HK-2 (cell line): ENCODE data around the gene RAB5A.
"Not testable (repeated sequence)": the region's sequence is repeated elsewhere in the genome, so short reads cannot be mapped to it uniquely, and the experiment has no call there.

Experiments
- DNase-seq: peaks from one replicate; pipeline ENCODE4 v3.0.0-alpha.2; 2018; ENCODE audit not compliant: unreplicated experiment

Gene RAB5A

DNA sequence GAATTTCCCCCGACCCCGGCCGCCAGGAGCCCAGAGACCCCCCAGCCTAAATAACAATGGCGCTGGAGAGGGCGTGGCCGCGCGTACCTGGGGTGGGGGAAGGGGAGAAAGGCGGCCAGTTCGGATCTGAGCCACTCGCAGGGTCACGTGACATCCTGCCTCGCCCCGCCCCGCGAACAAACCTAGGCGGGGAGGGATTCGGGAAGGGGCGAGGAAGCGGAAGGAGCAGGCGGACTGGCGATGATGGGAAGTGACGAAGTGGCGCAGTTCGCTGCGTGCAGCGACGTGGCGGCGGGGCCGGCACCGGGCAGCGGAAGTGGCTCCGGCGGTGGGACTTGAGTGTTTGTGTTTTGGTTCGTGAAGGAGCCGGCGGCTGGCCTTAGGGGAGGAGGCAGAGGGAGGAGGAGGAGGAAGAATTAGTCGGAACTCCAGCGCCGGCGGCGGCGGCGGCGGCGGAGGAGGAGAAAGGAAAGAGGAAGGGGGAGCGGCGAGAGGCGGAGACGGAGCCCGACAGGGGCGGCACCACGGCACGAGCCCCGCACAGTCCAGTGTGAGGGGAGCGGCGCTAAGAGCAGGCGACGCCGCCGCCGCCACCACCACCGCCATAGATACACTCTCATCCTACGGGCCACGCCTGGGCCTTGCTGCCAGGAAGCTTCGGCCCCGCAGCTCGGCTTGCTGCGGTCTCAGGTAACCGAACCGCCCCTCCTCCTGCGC, at the start of gene RAB5A:
RAB5A (plus strand) TSS at position 266 of the 717 bp plus-strand sequence. CDS start 3,802 bp downstream, outside the sequence.
- DNase-seq, result peak; percentile 93

- DNase-seq, result no peak
Observed at GRCh38 chr3:19898721-19899120, 48.2 kb upstream of the RAB5A start.

- no peak for DNase-seq
Observed at GRCh38 chr3:19899264-19899663, 47.6 kb upstream of the RAB5A start.

- DNase-seq, result not testable (repeated sequence)
Observed at GRCh38 chr3:19899833-19900232, 47.1 kb upstream of the RAB5A start.

DNA sequence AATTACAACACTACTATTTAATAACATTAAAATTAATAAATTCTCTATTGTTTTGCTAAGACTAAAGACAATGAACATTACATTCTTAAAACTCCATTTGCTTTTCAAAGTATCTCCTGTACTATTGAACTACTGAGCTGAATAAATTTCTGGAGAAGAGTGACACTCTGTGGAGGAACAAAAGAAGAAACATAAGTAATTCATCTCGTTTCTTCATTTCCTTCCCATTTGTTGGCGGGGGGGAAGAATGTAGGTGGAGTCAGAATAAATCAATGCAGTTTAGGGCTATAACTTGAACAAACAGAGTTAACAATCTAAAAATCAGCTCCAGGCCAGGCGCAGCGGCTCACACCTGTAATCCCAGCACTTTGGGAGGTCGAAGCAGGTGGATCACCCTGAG, 45.6 kb upstream of the RAB5A start:
- no peak for DNase-seq

DNA sequence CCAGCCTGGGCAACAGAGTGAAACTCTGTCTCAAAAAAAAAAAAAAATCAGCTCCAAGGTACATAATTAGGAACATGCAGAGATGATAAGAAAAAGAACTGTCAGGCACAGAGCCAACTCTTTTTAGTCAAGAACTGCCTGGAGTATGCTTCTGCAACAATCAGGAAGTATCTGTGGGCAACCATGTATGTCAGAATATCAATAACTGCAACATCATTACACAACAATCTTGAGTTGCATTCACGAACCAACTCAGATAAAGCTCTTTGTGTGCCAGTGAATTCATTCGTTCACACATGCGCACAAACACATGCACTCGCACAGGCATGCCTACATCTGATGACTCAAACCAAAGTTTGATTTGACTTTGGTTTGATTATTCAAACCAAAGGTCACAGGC, 45.0 kb upstream of the RAB5A start:
- no peak for DNase-seq

DNA sequence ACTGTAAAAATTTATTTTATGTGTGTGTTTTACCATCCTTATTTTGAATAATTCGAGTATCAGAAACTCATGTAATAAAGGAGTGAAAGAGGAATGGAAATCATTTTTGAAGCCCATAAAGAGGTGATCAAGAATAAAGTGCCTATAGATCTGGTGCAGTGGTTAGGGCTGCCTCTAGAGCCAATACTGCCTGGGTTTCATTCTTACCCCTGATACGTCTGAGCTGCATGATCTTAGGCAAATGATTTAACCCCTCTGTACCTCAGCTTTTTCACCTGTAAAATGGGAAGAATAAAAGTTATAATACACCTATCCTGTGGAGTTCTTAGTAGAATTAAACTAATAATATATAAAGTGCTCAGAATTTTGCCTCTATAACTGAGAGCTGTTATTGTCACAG, 43.2 kb upstream of the RAB5A start:
- no peak for DNase-seq

DNA sequence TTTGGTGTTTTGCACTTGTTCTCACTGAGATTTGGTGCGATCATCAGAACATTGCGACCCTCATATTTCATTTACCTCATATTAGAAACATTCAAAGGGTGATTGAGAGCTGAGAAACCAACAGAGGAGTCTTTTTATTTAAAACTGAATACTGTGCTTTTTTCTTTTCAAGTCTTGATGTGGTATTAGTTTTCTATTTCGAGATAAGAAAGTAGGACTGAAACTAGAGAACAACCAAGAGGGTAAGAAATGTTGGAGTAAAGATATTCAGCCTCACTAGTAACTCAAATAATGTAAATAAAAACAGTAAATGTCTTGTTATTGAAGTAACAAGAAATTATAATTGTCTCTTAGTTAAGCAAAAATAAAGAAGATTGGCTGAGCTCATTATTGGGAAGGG, 39.4 kb upstream of the RAB5A start:
- DNase-seq, result no peak

- no peak for DNase-seq
Observed at GRCh38 chr3:19911452-19911851, 35.4 kb upstream of the RAB5A start.

DNA sequence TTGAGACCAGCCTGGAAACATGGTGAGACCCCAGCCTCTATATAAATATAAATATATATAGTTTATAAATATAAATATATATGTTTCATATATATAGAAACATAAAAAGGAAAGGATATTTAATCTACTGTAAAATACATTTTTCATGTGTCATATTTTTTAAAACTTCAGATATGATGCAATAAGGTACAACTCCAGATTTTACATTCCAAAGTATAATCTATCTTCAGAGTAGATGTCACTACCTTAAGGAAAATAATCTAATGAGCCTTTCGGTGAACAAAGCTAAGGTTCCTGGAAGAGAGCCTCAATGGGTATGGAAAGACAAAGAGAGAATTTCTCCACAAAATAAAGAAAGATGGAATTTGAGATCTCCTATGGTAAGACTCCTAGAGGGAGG, 29.7 kb upstream of the RAB5A start:
- no peak for DNase-seq

DNA sequence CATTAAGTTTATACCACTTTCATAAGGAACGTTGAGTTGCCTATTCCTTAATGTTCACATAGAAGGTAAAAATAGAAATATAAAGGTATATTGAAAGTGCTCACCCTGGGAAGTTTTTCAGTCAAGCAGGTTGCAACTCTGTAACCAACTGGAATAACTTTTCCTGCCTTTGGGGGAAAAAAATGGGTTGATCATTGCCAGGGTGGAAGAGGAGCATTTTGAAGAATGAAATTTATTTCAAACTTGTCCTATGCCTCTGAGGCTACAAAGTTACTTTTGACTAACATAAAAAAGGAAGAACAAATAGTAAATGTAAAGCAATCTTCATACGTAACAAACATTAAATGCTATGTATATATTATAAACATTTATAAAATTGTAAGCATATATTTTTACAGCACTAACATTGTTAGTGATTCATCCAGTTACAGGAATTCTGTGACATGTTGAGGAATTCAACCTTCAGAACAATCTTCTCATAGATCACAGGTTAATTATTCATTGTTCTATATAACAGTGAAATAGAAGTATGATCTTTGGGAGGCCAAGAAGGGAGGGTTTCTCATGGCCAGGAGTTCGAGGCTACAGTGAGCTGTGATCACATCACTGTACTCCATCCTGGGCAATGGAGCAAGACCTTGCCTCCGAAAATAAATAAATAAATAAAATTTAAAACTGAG, 26.4 kb upstream of the RAB5A start:
- DNase-seq, result peak; percentile 19

DNA sequence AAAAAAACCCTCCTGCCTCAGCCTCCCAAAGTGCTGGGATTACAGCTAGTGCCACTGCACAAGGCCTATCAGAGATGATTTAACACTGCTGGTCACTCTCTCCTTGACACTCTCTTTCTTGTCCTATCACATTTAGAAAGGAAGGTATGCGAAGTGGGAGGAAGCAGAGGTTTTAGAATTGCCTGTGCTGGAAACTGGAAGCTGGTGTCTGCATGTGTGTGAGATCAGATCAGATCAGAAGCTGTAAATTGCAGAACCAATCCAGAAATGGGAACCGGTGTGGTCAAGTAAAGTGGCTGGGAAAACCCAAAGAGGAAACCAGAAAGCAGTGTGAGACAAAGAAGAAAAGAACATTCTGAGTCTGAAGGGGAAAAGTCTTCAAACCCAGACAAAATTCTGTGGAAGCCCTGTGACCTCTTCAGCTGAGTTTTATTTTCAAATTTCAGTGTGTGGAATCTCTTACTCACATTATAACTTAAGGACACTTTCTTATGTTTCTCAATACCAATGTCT, 15.7 kb upstream of the RAB5A start:
- DNase-seq, result no peak

DNA sequence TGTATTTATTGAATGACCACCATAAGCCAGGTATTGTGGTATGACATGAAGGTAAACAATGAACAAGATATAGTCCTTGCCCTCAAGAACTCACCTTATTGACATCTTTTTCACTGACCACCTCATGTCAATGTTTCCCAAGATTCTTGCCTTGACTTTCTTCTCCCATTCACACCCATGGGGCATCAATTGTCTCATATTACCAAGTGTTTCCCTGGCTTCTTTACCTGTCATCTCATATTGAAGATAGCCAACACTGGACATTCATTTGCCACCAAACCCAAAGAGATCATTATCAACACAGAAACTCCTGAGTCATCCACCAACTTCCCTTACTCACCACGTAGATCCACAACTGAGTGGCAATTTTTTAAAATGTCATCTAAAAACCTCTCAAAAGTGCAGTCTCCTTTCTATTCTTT, 15.1 kb upstream of the RAB5A start:
- no peak for DNase-seq

GRCh38 chr3:19932422-19932821, 14.5 kb upstream of the RAB5A start:
- no peak for DNase-seq

GRCh38 chr3:19934098-19934566, 12.8 kb upstream of the RAB5A start, which contains the start of gene EFHB:
Gene EFHB, minus strand, starts transcription at chr3:19934217. Its CDS starts 199 bp downstream, at chr3:19934018.
- DNase-seq, result no peak

- no peak for DNase-seq
Observed at GRCh38 chr3:19937459-19938294, 9.2 kb upstream of the RAB5A start.

- no peak for DNase-seq
Observed at GRCh38 chr3:19938295-19938627, 8.6 kb upstream of the RAB5A start.

DNA sequence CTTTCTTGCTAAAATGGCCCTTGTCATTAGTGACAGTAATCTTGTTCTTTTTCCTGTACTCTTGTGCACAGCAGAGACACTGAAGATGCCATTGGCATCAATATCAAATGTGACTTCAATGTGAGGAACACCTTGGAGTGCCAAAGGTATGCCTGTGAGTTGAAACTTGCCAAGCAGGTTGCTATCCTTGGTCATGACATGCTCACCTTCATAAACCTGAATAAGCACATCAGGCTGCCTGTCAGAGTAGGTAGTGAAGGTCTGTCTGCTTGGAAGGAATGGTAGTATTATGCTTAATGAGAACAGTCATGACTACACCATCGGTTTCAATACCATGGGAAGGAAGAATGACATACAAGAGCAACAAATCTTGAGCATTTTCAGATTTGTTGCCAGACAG, 6.3 kb upstream of the RAB5A start:
- DNase-seq, result no peak

- DNase-seq, result no peak
Observed at GRCh38 chr3:19945534-19945933, 1.4 kb upstream of the RAB5A start.

GRCh38 chr3:19945969-19946831, 697 bp upstream of the RAB5A start:
- no peak for DNase-seq

DNA sequence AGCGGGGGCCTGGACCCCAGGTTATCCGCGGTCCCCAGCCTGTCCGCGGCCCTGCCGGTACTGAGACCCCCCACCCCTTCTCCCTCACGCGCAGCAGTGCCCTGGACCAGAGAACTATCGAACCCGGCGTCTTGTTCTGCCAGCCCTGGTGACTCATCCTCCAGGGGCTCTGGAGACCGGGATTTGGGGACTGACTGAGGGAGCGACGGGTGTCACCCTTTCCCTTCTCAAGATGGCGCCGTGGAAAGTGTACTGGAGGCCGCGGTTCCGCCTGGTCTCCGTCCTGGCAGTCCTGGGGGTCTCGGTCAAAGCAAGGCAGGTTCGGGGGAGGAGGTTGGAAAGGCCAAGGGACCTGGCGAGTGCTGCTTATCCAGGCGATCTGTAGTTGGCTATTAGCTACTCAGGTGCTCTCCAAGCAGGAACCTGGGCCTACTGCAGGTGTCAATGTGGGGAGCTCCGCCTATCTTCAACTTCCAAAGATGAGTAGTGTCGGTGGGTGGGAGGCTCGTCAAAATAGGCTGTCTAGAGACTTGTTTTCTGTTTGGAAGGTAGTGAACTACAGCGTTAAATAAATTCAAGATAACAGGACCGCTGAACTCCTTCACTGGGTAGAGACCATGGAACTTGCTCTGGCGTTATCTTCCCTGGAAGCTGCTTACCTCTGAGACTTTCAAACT, 790 bp downstream of the RAB5A start:
- DNase-seq, result peak; percentile 41
